Measurements from ENCODE around the gene LHFPL4. TPM values are rescaled to one million over a fixed set of nuclear protein-coding genes. Genes with fewer than 3 reads are reported as not detected.
"Not testable (repeated sequence)": the region's sequence is repeated elsewhere in the genome, so short reads cannot be mapped to it uniquely, and the experiment has no call there.

LHFPL4 gene
- total RNA-seq, 3 donors from 2014 or later (not counting 1 experiment from before 2014, with no cell fraction given) = not detected

GRCh38 chr3:9496893-9497292, 56.7 kb downstream of the LHFPL4 start:
- TF ChIP-seq CTCF (IDR thresholded peaks at IDR 0.05) = no peak
- Mint-ChIP-seq H3K36me3 (no peaks in the 10 kb centered on the region), H3K27ac (no peak overlapping the region), H3K4me1 (peaks cover 6 to 11% of the 10 kb centered on the region in 2 donors), H3K27me3 (ENCODE audit: low read depth in 2 of 2) (peaks cover 14 to 27% of the 10 kb centered on the region in 2 donors), H3K4me3 (no peak overlapping the region), H3K9me3 (no peaks in the 10 kb centered on the region)
- Histone ChIP-seq H3K4me3 (ENCODE audit: low read length) (no peak overlapping the region), H3K27me3 (ENCODE audit: control insufficient read depth, insufficient read depth, low read length) (peaks cover 21% of the 10 kb centered on the region), H3K9me3 (ENCODE audit: control insufficient read depth, insufficient read depth, low read length) (no peaks in the 10 kb centered on the region), H3K27ac (ENCODE audit: low read length) (no peak overlapping the region), H3K4me1 (ENCODE audit: control insufficient read depth, insufficient read depth, low read length) (peaks cover 12% of the 10 kb centered on the region), H3K36me3 (ENCODE audit: control insufficient read depth, insufficient read depth, low read length) (no peaks in the 10 kb centered on the region)
- no peak for DNase-seq
- intact Hi-C loops (cut with micrococcal nuclease) = no loop called here
- no peak for ATAC-seq
- 84% methylated on average over 6 of the region's 6 CpGs for WGBS (ENCODE audit: insufficient coverage)

- H3K4me3 Mint-ChIP-seq; H3K27ac ChIP-seq (ENCODE audit: low read length); H3K36me3 ChIP-seq (ENCODE audit: control insufficient read depth, insufficient read depth, low read length); intact Hi-C loops (cut with micrococcal nuclease); H3K27me3 ChIP-seq (ENCODE audit: control insufficient read depth, insufficient read depth, low read length); DNase-seq; H3K9me3 Mint-ChIP-seq; H3K4me3 ChIP-seq (ENCODE audit: low read length); H3K36me3 Mint-ChIP-seq; ATAC-seq; H3K9me3 ChIP-seq (ENCODE audit: control insufficient read depth, insufficient read depth, low read length); H3K4me1 ChIP-seq (ENCODE audit: control insufficient read depth, insufficient read depth, low read length); H3K27ac Mint-ChIP-seq; H3K27me3 Mint-ChIP-seq (ENCODE audit: low read depth in 2 of 2); H3K4me1 Mint-ChIP-seq: not testable (repeated sequence)
- WGBS (ENCODE audit: insufficient coverage) = 95% methylated on average over 15 of the region's 15 CpGs
These were observed 59.6 kb downstream of the LHFPL4 start for GRCh38 chr3:9494036-9494435.

DNA sequence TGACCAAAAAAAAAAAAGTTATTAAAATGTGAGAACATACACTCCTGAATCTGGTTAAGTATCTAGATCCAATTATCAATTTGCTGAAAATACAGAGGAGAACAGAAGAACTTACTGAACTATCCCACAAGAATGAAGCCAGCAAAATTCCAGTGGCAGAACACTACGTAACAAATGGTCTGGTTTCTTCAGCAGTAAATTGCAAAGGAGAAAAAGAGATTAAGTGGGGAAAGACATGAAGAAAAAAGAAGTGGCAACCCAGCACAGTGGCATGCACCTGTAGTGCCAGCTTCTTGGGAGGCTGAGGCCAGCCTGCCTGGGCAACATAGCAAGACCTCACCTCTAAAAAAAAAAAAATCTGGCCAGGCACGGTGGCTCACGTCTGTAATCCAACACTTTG, 62.1 kb downstream of the LHFPL4 start:
- no peak overlapping the region for H3K27ac Mint-ChIP-seq
- H3K36me3 Mint-ChIP-seq = no peaks in the 10 kb centered on the region
- no peak overlapping the region for H3K4me3 Mint-ChIP-seq
- Histone ChIP-seq H3K9me3 (ENCODE audit: control insufficient read depth, insufficient read depth, low read length) (no peaks in the 10 kb centered on the region), H3K36me3 (ENCODE audit: control insufficient read depth, insufficient read depth, low read length) (no peaks in the 10 kb centered on the region), H3K27me3 (ENCODE audit: control insufficient read depth, insufficient read depth, low read length) (no peaks in the 10 kb centered on the region), H3K27ac (ENCODE audit: low read length) (no peak overlapping the region), H3K4me3 (ENCODE audit: low read length) (no peak overlapping the region), H3K4me1 (ENCODE audit: control insufficient read depth, insufficient read depth, low read length) (no peaks in the 10 kb centered on the region)
- intact Hi-C loops (cut with micrococcal nuclease) = no loop called here
- H3K9me3 Mint-ChIP-seq = peaks cover 0 to 3% of the 10 kb centered on the region in 2 donors
- ATAC-seq (no peak), DNase-seq (no peak)
- whole genome bisulfite sequencing (ENCODE audit: insufficient coverage) = 85% methylated on average over 3 of the region's 3 CpGs
- H3K27me3 Mint-ChIP-seq (ENCODE audit: low read depth in 2 of 2) = no peaks in the 10 kb centered on the region
- no peaks in the 10 kb centered on the region for H3K4me1 Mint-ChIP-seq
- TF ChIP-seq CTCF (IDR thresholded peaks at IDR 0.05) = no peak

DNA sequence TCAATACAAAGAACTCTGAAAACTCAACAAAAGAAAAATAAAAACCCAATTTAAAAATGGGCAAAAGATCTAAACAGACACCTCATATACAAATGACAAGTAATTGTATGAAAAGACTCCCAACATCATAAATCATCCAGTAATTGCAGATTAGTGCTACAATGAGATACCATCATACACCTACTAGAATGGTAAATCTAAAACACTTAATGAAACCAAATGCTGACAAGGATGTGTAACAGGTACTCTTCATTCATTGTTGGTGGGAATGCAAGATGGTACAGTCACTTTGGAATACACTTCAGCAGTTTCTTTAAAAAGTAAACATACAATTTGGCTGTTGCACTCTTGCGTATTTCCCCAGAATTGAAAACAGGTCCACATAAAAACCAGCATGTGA, 68.4 kb downstream of the LHFPL4 start:
- peak overlapping the region in 1 of 2 donors; percentile 26 for H3K27ac Mint-ChIP-seq
- no peaks in the 10 kb centered on the region for H3K27me3 Mint-ChIP-seq (ENCODE audit: low read depth in 2 of 2)

More for the DNA sequence above, 68.4 kb downstream of the LHFPL4 start:
- no peaks in the 10 kb centered on the region for H3K4me1 Mint-ChIP-seq
- Histone ChIP-seq H3K4me3 (ENCODE audit: low read length) (no peak overlapping the region), H3K36me3 (ENCODE audit: control insufficient read depth, insufficient read depth, low read length) (peaks cover 13% of the 10 kb centered on the region), H3K4me1 (ENCODE audit: control insufficient read depth, insufficient read depth, low read length) (no peaks in the 10 kb centered on the region), H3K27ac (ENCODE audit: low read length) (no peak overlapping the region), H3K27me3 (ENCODE audit: control insufficient read depth, insufficient read depth, low read length) (no peaks in the 10 kb centered on the region), H3K9me3 (ENCODE audit: control insufficient read depth, insufficient read depth, low read length) (no peaks in the 10 kb centered on the region)
- H3K9me3 Mint-ChIP-seq = peaks cover 0 to 3% of the 10 kb centered on the region in 2 donors
- intact Hi-C loops (cut with micrococcal nuclease) = no loop called here
- WGBS (ENCODE audit: insufficient coverage) = 100% methylated on average over 1 of the region's 1 CpG
- H3K4me3 Mint-ChIP-seq = no peak overlapping the region
- TF ChIP-seq CTCF (IDR thresholded peaks at IDR 0.05) = no peak
- DNase-seq (no peak), ATAC-seq (no peak)
- no peaks in the 10 kb centered on the region for H3K36me3 Mint-ChIP-seq
